Measurements from ENCODE around the gene SLC5A5.

- TF ChIP-seq CTCF (IDR thresholded peaks at IDR 0.05) = no peak
- no peak for TF ChIP-seq POLR2A (IDR thresholded peaks at IDR 0.05)
Measured at GRCh38 chr19:17829855-17830566, 41.7 kb upstream of the SLC5A5 start.
